GM18861 (cell line): ENCODE results near the gene CTSA.
A peak's percentile ranks its signal among the peaks of the same experiment; 100 is the strongest.

Experiments used
- ATAC-seq: cut with Tn5 transposase; IDR thresholded peaks from one replicate; pipeline ENCODE4 v1.9.1; 2021; ENCODE audit not compliant: unreplicated experiment

CTSA gene

DNA sequence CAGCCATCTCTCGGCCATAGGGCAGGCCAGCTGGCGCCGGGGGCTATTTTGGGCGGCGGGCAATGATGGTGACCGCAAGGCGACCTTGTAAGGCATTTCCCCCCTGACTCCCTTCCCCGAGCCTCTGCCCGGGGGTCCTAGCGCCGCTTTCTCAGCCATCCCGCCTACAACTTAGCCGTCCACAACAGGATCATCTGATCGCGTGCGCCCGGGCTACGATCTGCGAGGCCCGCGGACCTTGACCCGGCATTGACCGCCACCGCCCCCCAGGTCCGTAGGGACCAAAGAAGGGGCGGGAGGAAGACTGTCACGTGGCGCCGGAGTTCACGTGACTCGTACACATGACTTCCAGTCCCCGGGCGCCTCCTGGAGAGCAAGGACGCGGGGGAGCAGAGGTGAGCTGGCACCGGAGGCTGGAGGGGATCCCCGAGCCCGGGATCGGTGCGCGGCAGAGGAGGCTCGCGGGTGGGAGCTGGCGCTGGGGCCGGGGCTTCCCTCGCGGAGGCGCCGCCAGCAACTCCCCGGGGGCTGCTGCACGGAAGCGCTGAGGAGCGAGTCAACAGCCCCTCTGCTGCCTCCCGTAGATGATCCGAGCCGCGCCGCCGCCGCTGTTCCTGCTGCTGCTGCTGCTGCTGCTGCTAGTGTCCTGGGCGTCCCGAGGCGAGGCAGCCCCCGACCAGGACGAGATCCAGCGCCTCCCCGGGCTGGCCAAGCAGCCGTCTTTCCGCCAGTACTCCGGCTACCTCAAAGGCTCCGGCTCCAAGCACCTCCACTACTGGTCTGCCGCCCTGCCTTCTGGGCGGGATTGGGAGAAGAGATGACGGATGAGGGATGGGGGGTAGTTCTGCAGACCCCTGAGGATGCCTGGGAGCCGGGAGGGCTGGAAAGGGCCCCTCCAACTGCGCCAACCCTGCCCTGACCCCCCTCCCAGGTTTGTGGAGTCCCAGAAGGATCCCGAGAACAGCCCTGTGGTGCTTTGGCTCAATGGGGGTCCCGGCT, at the start of gene CTSA, which contains the start of gene NEURL2:
Gene CTSA, plus strand, starts transcription at position 351 of the 999 bp plus-strand sequence. Its CDS starts 234 bp downstream, at position 585.
Gene NEURL2, minus strand, starts transcription at position 224 of the 999 bp plus-strand sequence. Its CDS starts 217 bp downstream, at position 7.
- peak; percentile 55 for ATAC-seq

DNA sequence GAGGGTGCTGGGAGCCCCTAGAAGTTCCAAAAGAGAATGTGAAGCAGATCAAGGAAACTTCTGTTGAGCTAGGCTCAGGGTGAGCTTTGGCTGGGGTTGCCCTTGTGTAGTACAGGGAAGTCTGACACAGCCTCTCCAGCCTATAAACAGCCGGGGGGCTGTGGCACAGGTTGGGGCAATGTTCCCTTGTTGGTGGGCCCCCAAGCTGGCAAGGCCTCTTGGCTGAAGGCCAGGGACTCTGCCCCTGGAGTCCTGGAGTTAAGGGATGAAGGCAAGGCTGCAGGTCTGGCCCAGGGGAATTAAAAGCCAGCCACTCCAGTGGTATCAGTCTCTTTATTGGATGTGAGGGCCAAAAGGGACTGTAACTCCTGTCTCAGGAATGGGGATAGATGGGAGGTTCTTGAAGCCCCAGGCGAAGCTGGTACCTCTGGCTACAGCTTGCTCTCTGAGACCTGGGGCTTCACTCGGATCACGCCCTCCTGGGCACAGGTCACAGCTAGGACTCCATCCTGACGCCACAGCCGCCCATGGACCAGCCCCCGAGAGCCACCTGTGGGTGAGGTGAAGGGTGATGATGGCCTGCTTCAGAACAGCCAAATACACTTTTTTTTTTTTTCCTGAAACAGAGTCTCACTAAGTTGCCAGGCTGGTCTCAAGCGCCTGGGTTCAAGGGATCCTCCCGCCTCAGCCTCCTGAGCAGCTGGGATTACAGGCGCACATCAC, 49.6 kb upstream of the CTSA start:
- ATAC-seq: no peak

DNA sequence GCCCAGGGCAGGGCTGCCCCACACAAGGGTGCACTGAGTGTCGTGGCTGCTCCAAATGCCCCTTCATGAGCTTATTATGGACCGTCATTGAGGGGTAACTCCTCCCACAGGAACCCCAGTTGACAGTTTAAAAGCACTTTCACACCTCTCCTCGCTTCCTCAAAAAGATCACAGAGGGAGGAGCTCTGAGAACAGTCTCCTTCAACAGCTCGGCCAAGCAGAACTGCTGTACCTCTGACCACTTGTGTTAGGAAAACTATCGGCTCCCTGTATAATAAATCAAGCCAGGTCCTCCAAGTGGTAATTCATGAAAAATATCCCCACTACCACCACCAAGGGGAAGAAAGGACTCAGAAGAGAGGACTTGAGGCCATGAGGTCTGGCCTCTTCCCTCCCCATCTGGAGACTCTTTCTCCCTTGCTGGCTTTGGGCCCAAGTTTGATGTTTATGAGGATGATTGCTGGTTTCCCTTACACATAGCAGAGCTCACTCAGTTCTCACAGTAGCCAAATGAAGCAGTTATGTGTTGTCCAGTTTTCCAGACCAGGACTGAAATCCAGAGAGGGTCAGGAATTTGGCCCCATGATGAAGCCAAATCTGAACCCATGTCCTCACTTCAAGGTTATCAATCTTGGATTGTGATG, 48.8 kb upstream of the CTSA start:
- ATAC-seq: no peak

- ATAC-seq: no peak
Measured at GRCh38 chr20:45843506-45843905, 47.6 kb upstream of the CTSA start.

DNA sequence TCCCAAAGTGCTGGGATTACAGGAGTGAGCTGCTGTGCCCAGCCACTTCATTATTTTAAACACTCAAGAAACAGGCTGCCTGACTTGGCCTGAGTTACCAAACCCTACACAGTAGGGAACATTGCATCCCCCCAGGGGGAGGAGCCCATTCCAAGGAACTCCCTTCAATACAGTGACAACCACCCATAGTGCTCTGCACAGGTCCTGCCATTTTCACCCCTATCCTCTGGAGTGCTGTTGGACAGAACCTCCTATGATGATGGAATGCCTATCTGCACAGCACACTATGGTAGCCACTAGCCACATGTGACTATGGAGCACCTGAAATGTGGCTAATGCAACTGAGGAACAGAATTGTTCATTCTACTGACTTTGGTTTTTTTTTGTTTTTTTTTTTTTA, 45.7 kb upstream of the CTSA start:
- no peak for ATAC-seq

- ATAC-seq: no peak
Measured at GRCh38 chr20:45848421-45848820, 42.7 kb upstream of the CTSA start.

- ATAC-seq: no peak
Measured at GRCh38 chr20:45848969-45849582, 42.1 kb upstream of the CTSA start.

- ATAC-seq: no peak
Measured at GRCh38 chr20:45850238-45850637, 40.9 kb upstream of the CTSA start.

GRCh38 chr20:45850926-45851325, 40.2 kb upstream of the CTSA start:
- ATAC-seq: no peak

DNA sequence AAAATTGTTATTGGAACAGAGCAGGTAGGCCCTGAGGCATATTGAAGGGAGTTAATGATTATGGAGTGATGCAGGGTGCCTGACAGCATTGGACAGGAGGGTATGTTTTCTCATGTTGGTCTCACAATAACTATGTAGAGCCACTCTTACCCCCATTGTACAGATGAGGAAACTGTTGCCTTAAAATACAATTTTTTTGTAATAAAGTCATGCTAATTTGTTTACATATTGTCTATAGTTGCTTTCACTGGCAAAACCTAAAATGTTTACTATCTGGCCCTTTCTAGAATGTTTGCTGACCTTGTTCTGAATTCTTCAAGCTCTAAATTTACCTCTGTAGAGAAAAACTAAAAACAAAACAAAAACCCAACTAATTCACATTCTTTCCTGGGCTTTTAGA, 39.6 kb upstream of the CTSA start:
- no peak for ATAC-seq

- no peak for ATAC-seq
Measured at GRCh38 chr20:45852326-45852725, 38.8 kb upstream of the CTSA start.

DNA sequence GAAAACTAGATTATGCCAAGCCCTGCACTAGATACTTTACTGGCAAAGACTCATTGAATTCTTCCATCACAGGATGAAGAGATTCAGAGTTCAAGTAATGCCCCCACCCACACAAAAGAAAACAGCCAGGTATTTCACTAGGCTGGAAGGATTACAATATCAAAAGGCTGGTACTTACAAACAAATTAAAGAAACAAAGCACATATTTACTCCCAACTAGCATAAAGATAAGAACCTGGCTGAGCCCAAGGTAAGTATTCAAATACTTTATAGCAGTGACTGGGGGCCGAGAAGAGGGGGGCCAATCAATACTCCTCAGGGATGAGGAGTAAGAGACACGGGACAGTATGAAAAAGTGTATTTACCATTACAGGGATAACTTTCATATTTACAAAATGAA, 37.7 kb upstream of the CTSA start:
- ATAC-seq: no peak

DNA sequence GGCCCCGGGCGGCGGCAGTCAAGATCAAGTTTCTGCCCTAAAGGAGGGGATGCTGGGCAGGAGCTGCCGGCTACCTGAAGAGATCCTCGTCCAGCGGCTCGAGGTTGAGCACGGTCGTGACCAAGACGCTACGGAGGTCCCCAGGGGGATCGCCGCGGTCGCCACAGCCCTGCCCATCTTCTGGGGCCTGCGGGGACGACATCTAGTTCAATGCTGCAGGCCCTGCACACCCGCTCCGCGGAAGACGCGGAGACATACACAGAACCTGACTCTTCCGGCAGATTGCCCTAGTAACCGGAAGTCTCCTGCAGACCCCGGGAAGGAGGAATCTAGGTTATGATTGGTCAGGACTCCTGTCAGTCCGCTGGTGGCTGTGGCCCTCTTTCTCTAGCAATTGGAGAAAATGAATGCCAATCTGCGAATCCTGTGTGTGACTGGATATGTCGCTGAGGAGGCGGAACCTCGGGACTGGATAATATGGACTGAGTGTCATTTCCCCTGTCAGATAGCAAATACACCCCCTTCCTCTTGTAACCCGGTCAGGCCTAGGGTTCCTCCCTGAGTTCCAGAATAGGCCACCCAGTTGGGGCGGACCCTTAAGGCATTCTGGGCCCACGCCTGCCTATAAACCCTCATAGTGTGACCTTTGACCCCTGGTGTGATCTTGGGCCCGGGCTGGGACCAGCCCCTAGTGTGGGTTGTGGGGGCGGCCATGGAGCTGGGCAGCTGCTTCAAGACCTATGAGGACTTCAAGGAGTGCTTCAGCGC, 33.8 kb upstream of the CTSA start, which contains the start of the genes ACOT8 and ZSWIM3:
Gene ACOT8, minus strand, starts transcription at position 279 of the 768 bp plus-strand sequence. Its CDS starts 77 bp downstream, at position 202.
Gene ZSWIM3, plus strand, starts transcription at position 501 of the 768 bp plus-strand sequence. Its CDS starts 212 bp downstream, at position 713.
- peak; percentile 95 for ATAC-seq

- ATAC-seq: peak; percentile 16
Measured at GRCh38 chr20:45857882-45858216, 33.3 kb upstream of the CTSA start.

DNA sequence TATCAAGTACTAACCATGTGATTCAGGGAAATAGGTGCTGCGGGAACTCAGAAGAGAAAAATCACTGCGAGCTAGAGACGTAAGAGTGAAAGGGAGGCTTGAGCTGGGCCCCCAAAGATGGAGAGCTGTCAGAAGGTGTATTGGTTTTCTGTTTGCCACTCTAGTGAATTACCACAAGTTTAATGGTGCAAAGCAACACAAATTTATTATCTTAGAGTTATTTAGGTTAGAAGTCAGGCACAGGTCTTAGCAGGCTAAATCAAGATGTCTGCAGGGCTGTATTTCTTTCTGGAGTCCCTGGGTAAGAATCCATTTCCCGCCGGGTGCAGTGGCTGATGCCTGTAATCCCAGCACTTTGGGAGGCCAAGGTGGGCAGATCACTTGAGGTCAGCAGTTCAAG, 31.2 kb upstream of the CTSA start:
- ATAC-seq: no peak

DNA sequence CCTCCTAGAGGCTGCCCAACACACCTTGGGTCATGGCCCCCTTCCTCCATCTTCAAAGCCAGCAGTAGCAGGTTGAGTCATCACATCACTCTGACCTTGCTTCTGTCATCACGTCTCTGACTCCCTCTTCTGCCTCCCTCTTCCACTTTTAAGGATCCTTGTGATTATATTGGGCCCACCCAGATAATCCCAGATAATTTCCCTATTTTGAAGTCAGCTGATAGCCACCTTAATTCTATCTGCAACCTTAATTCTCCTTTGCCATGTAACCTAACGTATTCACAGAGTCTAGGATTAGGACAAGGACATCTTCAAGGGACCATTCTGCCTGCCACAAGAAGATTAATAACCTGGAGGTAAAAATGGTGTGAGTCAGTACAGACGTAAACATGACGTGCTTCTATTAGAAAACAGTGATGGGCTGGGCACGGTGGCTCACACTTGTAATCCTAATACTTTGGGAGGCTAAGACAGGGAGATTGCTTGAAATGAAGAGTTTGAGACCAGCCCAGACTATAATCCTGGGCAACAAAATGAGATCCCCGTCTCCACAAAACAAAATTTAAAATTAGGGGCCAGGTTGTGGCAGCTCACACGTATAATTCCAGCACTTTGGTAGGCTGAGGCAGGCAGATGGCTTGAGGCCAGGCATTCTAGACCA, 30.4 kb upstream of the CTSA start:
- ATAC-seq: no peak

DNA sequence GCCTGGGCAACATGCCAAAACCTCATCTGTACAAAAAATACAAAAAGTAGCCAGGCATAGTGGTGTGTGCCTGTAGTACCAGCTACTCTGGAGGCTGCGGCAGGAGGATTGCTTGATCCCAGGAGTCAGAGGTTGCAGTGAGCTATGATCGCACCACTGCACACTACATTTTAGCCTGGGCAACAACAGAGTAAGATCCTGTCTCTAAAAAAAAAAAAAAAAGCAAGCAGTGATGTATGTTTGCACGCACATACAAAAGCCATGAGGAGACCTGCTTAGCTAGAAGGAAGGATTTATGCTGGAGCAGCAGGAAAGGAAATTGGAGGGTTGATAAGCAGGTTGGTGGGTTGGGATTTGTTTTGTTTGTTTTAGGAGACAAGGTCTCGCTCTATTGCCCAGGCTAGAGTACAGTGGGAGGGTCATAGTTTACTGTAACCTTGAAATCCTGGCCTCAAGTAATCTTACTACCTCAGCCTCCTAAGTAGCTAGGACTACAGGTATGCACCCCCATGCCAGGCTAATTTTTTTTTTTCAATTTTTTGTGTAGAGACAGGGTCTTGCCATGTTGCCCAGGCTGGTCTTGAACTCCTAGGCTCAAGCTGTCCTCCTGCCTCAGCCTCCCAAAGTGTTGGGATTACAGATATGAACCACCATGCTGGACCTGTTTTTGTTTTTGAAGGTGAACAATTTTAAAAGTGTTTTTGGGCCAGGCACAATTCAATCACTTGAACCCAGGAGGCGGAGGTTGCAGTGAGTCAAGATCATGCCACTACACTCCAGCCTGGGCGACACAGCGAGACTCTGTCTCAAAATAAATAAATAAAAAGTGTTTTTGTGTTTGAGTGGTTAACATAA, 29.7 kb upstream of the CTSA start:
- no peak for ATAC-seq
